A673 (cell line): ENCODE measurements around the gene CPE.

Source experiments
- EZH2 ChIP-seq: fragments of 200-600 bp; sonication (generic); IDR thresholded peaks from 2 replicates; pipeline ENCODE4 v1.6.1; 2017; ENCODE audit warnings: borderline replicate concordance, low read depth, mild to moderate bottlenecking, mixed read lengths, antibody characterized with exemption, low read length; ENCODE audit not compliant: poor library complexity, severe bottlenecking
- TF ChIP-seq, protein P1 (sequence below): fragments of 300-800, 200-600 bp; sonication (generic); conservative IDR thresholded peaks from 2 replicates; pipeline ENCODE4 v1.5.1; 2017; ENCODE audit warnings: low read depth, mild to moderate bottlenecking, antibody characterized with exemption, low read length, moderate library complexity, mixed read lengths

- TF ChIP-seq, protein P1, sequence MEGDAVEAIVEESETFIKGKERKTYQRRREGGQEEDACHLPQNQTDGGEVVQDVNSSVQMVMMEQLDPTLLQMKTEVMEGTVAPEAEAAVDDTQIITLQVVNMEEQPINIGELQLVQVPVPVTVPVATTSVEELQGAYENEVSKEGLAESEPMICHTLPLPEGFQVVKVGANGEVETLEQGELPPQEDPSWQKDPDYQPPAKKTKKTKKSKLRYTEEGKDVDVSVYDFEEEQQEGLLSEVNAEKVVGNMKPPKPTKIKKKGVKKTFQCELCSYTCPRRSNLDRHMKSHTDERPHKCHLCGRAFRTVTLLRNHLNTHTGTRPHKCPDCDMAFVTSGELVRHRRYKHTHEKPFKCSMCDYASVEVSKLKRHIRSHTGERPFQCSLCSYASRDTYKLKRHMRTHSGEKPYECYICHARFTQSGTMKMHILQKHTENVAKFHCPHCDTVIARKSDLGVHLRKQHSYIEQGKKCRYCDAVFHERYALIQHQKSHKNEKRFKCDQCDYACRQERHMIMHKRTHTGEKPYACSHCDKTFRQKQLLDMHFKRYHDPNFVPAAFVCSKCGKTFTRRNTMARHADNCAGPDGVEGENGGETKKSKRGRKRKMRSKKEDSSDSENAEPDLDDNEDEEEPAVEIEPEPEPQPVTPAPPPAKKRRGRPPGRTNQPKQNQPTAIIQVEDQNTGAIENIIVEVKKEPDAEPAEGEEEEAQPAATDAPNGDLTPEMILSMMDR, result no peak
- no peak for TF ChIP-seq EZH2
Measured at GRCh38 chr4:165457793-165458192, 79.0 kb downstream of the CPE start.
